H9 (cell line): ENCODE results near the gene PDE3B. TPM values are rescaled to one million over a fixed set of nuclear protein-coding genes. Genes with fewer than 3 reads are reported as not detected.

ENCODE experiments used
- DNase-seq: peaks from one replicate; pipeline ENCODE4 v3.0.0-alpha.2; 2017
- H2AFZ ChIP-seq: one replicate; pipeline ENCODE4 v1.6.1; 2013; ENCODE audit warnings: mild to moderate bottlenecking, low read length, control low read depth, moderate library complexity
- H2AK5ac ChIP-seq: 2 replicates; pipeline ENCODE4 v1.6.1; 2013; ENCODE audit warnings: low read length, control low read depth, mixed read lengths; ENCODE audit not compliant: insufficient read length
- H2BK120ac ChIP-seq: one replicate; pipeline ENCODE4 v1.6.1; 2013; ENCODE audit warnings: low read depth, mild to moderate bottlenecking, low read length, control low read depth, inconsistent platforms; ENCODE audit not compliant: poor library complexity, severe bottlenecking
- H2BK12ac ChIP-seq: 2 replicates; pipeline ENCODE4 v1.6.1; 2013; ENCODE audit warnings: low read length, control low read depth, mixed read lengths, low read depth; ENCODE audit not compliant: insufficient read length
- H2BK15ac ChIP-seq: 2 replicates; pipeline ENCODE4 v1.6.1; 2013; ENCODE audit warnings: low read depth, low read length, control low read depth
- H2BK20ac ChIP-seq: one replicate; pipeline ENCODE4 v1.6.1; 2013; ENCODE audit warnings: low read depth, mild to moderate bottlenecking, low read length, control low read depth, inconsistent platforms; ENCODE audit not compliant: poor library complexity, severe bottlenecking
- H2BK5ac ChIP-seq: 2 replicates; pipeline ENCODE4 v1.6.1; 2013; ENCODE audit warnings: low read length, control low read depth, mixed read lengths; ENCODE audit not compliant: insufficient read length
- H3K14ac ChIP-seq: 2 replicates; pipeline ENCODE4 v1.6.1; 2013; ENCODE audit warnings: low read length, control low read depth; ENCODE audit not compliant: insufficient read depth
- H3K18ac ChIP-seq: 2 replicates; pipeline ENCODE4 v1.6.1; 2013; ENCODE audit warnings: low read depth, mild to moderate bottlenecking, mixed read lengths, low read length, control low read depth; ENCODE audit not compliant: insufficient read length
- H3K23ac ChIP-seq: 2 replicates; pipeline ENCODE4 v1.6.1; 2013; ENCODE audit warnings: low read length, control low read depth, mixed read lengths, low read depth; ENCODE audit not compliant: insufficient read length
- H3K23me2 ChIP-seq: 2 replicates; pipeline ENCODE4 v1.6.1; 2013; ENCODE audit warnings: low read depth, mild to moderate bottlenecking, mixed read lengths, low read length, control low read depth; ENCODE audit not compliant: insufficient read length, poor library complexity, severe bottlenecking
- H3K27ac ChIP-seq: 2 replicates; pipeline ENCODE4 v1.5.1; 2013; ENCODE audit warnings: low read length, control low read depth, mixed read lengths, low read depth; ENCODE audit not compliant: insufficient read length
- H3K27me3 ChIP-seq: 2 replicates; pipeline ENCODE4 v1.6.1; 2013; ENCODE audit warnings: low read length, control low read depth, inconsistent platforms; ENCODE audit not compliant: insufficient read depth
- H3K4ac ChIP-seq: 2 replicates; pipeline ENCODE4 v1.6.1; 2013; ENCODE audit warnings: low read depth, mild to moderate bottlenecking, control low read depth, inconsistent platforms, low read length, moderate library complexity
- H3K4me1 ChIP-seq: 2 replicates; pipeline ENCODE4 v1.6.1; 2013; ENCODE audit warnings: low read length, control low read depth, inconsistent platforms; ENCODE audit not compliant: insufficient read depth
- H3K4me2 ChIP-seq: 2 replicates; pipeline ENCODE4 v1.6.1; 2013; ENCODE audit warnings: low read length, control low read depth, mixed read lengths; ENCODE audit not compliant: insufficient read length, insufficient read depth
- H3K56ac ChIP-seq: 2 replicates; pipeline ENCODE4 v1.6.1; 2013; ENCODE audit warnings: low read depth, mild to moderate bottlenecking, mixed read lengths, low read length, control low read depth; ENCODE audit not compliant: insufficient read length
- H3K79me1 ChIP-seq: 2 replicates; pipeline ENCODE4 v1.6.1; 2013; ENCODE audit warnings: low read depth, mild to moderate bottlenecking, moderate library complexity, low read length, control low read depth, inconsistent platforms; ENCODE audit not compliant: insufficient read depth, poor library complexity, severe bottlenecking
- H3K79me2 ChIP-seq: 2 replicates; pipeline ENCODE4 v1.6.1; 2013; ENCODE audit warnings: low read length, control low read depth, inconsistent platforms; ENCODE audit not compliant: insufficient read depth
- H3K9ac ChIP-seq: 2 replicates; pipeline ENCODE4 v1.6.1; 2013; ENCODE audit warnings: low read length, control low read depth, mixed read lengths; ENCODE audit not compliant: insufficient read length; ENCODE audit errors: extremely low read depth
- H3K9me3 ChIP-seq: one replicate; pipeline ENCODE4 v1.6.1; 2013; ENCODE audit warnings: low read depth, low read length, inconsistent platforms; ENCODE audit not compliant: control insufficient read depth
- H3T11ph ChIP-seq: one replicate; pipeline ENCODE4 v1.6.1; 2013; ENCODE audit warnings: mild to moderate bottlenecking, low read length, control low read depth, inconsistent platforms
- H4K20me1 ChIP-seq: one replicate; pipeline ENCODE4 v1.6.1; 2013; ENCODE audit not compliant: control insufficient read depth, insufficient read length, insufficient read depth
- H4K5ac ChIP-seq: 2 replicates; pipeline ENCODE4 v1.6.1; 2013; ENCODE audit warnings: low read depth, mild to moderate bottlenecking, mixed read lengths, low read length, control low read depth; ENCODE audit not compliant: insufficient read length
- H4K8ac ChIP-seq: replicated peaks from 2 replicates; pipeline ENCODE4 v1.6.1; 2013; ENCODE audit warnings: low read length, control low read depth, mixed read lengths, low read depth; ENCODE audit not compliant: insufficient read length
- H4K91ac ChIP-seq: 2 replicates; pipeline ENCODE4 v1.6.1; 2013; ENCODE audit warnings: low read depth, mild to moderate bottlenecking, moderate library complexity, mixed read lengths, low read length, control low read depth; ENCODE audit not compliant: insufficient read length
- H3K27ac Mint-ChIP-seq, 3 experiments: 2 replicates in 2 of 3; 3 replicates in 1 of 3; pipeline ENCODE4 v1.8.0; 2020 to 2021; ENCODE audit warnings: mixed read lengths in 3 of 3, mild to moderate bottlenecking in 1 of 3, moderate library complexity in 1 of 3
- H3K27me3 Mint-ChIP-seq: 2 replicates; pipeline ENCODE4 v1.8.0; 2021; ENCODE audit warnings: low read depth, mild to moderate bottlenecking, moderate library complexity, mixed read lengths
- H3K36me3 Mint-ChIP-seq, 3 experiments: 2 replicates in 2 of 3; 3 replicates in 1 of 3; pipeline ENCODE4 v1.8.0; 2020 to 2021; ENCODE audit warnings: low read depth in 3 of 3, mixed read lengths in 3 of 3; ENCODE audit not compliant: insufficient read depth in 1 of 3
- H3K4me1 Mint-ChIP-seq, 2 experiments: 2 replicates each; pipeline ENCODE4 v1.8.0; 2020; ENCODE audit warnings: mixed read lengths in 2 of 2
- H3K4me3 Mint-ChIP-seq, 2 experiments: 2 replicates in 1 of 2; 3 replicates in 1 of 2; pipeline ENCODE4 v1.8.0; 2020 to 2021; ENCODE audit warnings: mild to moderate bottlenecking in 2 of 2, mixed read lengths in 2 of 2, moderate library complexity in 1 of 2
- H3K9me3 Mint-ChIP-seq, 2 experiments: 2 replicates in 1 of 2; 3 replicates in 1 of 2; pipeline ENCODE4 v1.8.0; 2020; ENCODE audit warnings: mild to moderate bottlenecking in 2 of 2, mixed read lengths in 2 of 2, moderate library complexity in 1 of 2
- total RNA-seq: library from RNA; stranded (reverse); gene quantifications from 2 replicates; pipeline ENCODE4 v1.2.1, GENCODE V29; 2021
- TF ChIP-seq, protein P1 (sequence below): fragments of 200-600 bp; sonication (generic); conservative IDR thresholded peaks from 3 replicates; pipeline ENCODE4 v1.8.0; 2021; ENCODE audit warnings: antibody characterized with exemption, mild to moderate bottlenecking

The PDE3B gene
- total RNA-seq, 1 experiment from 2014 or later: 6.6 TPM

DNA sequence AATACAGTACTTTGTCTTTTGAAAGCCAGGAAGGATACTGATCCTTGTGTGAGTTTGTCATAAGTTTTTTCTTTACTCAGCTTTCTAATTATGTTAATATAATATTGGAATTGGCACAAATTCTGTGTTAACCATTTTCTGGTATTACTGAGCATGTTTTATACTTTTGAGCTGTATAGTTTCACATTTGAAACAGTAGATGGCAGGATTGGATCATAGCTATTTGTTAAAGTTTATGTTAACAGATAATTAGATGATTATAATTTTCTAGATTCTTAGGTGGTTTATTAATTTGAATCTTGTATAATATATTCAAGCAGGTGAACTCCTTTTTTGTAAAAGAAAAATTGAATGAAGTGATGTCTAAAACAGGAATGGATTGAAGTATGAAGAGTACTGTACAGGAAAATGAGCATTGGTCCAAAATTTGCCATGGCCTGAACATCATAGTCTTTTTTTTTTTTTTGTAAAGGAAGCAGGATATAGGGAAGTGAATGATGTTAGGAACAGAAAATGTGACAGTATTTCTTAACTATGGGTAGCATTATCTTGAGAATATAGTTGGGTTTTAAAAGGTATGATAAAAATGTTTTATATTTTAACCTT, 146.4 kb downstream of the PDE3B start:
- no peak overlapping the region for H3K4me2 ChIP-seq
- TF ChIP-seq, protein P1, sequence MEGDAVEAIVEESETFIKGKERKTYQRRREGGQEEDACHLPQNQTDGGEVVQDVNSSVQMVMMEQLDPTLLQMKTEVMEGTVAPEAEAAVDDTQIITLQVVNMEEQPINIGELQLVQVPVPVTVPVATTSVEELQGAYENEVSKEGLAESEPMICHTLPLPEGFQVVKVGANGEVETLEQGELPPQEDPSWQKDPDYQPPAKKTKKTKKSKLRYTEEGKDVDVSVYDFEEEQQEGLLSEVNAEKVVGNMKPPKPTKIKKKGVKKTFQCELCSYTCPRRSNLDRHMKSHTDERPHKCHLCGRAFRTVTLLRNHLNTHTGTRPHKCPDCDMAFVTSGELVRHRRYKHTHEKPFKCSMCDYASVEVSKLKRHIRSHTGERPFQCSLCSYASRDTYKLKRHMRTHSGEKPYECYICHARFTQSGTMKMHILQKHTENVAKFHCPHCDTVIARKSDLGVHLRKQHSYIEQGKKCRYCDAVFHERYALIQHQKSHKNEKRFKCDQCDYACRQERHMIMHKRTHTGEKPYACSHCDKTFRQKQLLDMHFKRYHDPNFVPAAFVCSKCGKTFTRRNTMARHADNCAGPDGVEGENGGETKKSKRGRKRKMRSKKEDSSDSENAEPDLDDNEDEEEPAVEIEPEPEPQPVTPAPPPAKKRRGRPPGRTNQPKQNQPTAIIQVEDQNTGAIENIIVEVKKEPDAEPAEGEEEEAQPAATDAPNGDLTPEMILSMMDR: peak; percentile 46
- no peak overlapping the region for H3K18ac ChIP-seq
- no peak overlapping the region for H3K27ac ChIP-seq
- no peak overlapping the region for H3K4me3 Mint-ChIP-seq
- H2AFZ ChIP-seq: no peak overlapping the region
- no peak overlapping the region for H2BK120ac ChIP-seq
- no peak overlapping the region for H3K4ac ChIP-seq
- no peaks in the 10 kb centered on the region for H3K27me3 ChIP-seq
- H3K27ac Mint-ChIP-seq: no peak overlapping the region
- no peaks in the 10 kb centered on the region for H3K9me3 ChIP-seq
- no peaks in the 10 kb centered on the region for H3K36me3 Mint-ChIP-seq
- H3K4me1 ChIP-seq: 0 out of 2 replicates have a peak, but pooled peaks cover 3% of the 10 kb centered on the region
- H2BK5ac ChIP-seq: no peak overlapping the region
- no peak overlapping the region for H2BK12ac ChIP-seq
- H3K14ac ChIP-seq: no peak overlapping the region
- no peak overlapping the region for H4K5ac ChIP-seq
- H3K23ac ChIP-seq: no peak overlapping the region
- H3K9me3 Mint-ChIP-seq: no peaks in the 10 kb centered on the region
- H3K79me1 ChIP-seq: no peaks in the 10 kb centered on the region
- H2BK15ac ChIP-seq: no peak overlapping the region
- no peaks in the 10 kb centered on the region for H3K23me2 ChIP-seq
- H3K4me1 Mint-ChIP-seq: peaks cover 6 to 8% of the 10 kb centered on the region in 2 experiments
- no peak overlapping the region for H3K56ac ChIP-seq
- H4K20me1 ChIP-seq: no peaks in the 10 kb centered on the region
- no peak overlapping the region for H2AK5ac ChIP-seq
- no peak overlapping the region for H4K8ac ChIP-seq
- no peak overlapping the region for H4K91ac ChIP-seq
- H3K27me3 Mint-ChIP-seq: no peaks in the 10 kb centered on the region
- H2BK20ac ChIP-seq: no peak overlapping the region
- H3K79me2 ChIP-seq: no peaks in the 10 kb centered on the region
- no peak overlapping the region for H3K9ac ChIP-seq
- H3T11ph ChIP-seq: no peak overlapping the region
- no peak for DNase-seq
